AG04449 (cell line): Measurements from ENCODE around the gene ALS2CL.

ENCODE experiments used
- CTCF ChIA-PET: fragments of 350-600 bp; formaldehyde crosslinking; extraction: SDS; loops from one replicate; lab custom pipeline; 2021; ENCODE audit warnings: antibody characterized with exemption; lab: Yijun Ruan, JAX
- POLR2A ChIA-PET: fragments of 400-600, 350-600 bp; formaldehyde crosslinking; extraction: SDS; loops from one replicate; lab custom pipeline; 2020; ENCODE audit warnings: antibody characterized with exemption, inconsistent platforms; lab: Yijun Ruan, JAX
- DNase-seq: peaks from one replicate; pipeline ENCODE4 v3.0.0-alpha.2; 2010; ENCODE audit warnings: low read depth, low spot score
- H3K4me3 ChIP-seq: 2 replicates; pipeline ENCODE4 v1.5.1; 2011; ENCODE audit warnings: low read depth, mild to moderate bottlenecking, control low read depth, low read length
- CTCF ChIP-seq: IDR thresholded peaks from one replicate; pipeline ENCODE4 v1.5.1; 2011; ENCODE audit warnings: mild to moderate bottlenecking, moderate library complexity, low read length, control low read depth, inconsistent platforms; ENCODE audit not compliant: insufficient read depth; ENCODE audit errors: missing control alignments

Gene ALS2CL

GRCh38 chr3:46693892-46694226 lies 380 bp upstream of the ALS2CL start:
- ChIA-PET CTCF (interaction anchor here (1.3 to 1.6 kb wide), 2 partner anchors 181 to 205 kb away, joined by 3 to 6 read pairs; no protein-coding TSS in a partner anchor), POLR2A (interaction anchor here (1.4 kb wide), 1 partner anchor 205 kb away, joined by 3 read pairs; no protein-coding TSS in a partner anchor)
- no peak for DNase-seq
- no peak for TF ChIP-seq CTCF
- peak overlapping the region; percentile 67 for H3K4me3 ChIP-seq

GRCh38 chr3:46692566-46692990 lies 901 bp downstream of the ALS2CL start:
- POLR2A ChIA-PET, result interaction anchor here (1.4 kb wide), 1 partner anchor 204 kb away, joined by 3 read pairs; no protein-coding TSS in a partner anchor
- CTCF ChIA-PET, result interaction anchor here (0.8 to 2.2 kb wide), 7 partner anchors 9 to 204 kb away, joined by 3 to 10 read pairs (median 3); no protein-coding TSS in a partner anchor
- H3K4me3 ChIP-seq, result peak overlapping the region; percentile 67
- no peak for TF ChIP-seq CTCF
- DNase-seq, result no peak

DNA sequence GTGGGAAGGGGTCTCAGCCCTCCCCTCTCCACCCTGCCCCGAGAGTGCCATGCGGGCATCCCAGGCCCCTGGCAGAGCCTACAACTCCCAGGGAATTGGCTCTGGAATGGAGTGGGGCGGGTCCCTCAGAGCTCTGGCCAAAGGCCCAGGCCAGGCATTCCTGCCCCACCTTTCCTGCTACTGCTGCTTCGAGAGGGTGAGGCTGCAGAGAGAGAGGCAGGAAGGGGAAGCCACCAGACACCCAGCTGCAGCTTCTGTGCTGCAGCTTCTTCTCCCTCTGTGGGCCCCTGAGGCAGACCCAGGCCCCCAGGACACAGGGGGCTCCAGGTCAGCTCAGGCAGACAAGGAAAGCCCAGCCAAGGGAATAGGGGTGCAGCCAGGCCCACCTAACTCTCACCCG lies 2.7 kb downstream of the ALS2CL start:
- no peak overlapping the region for H3K4me3 ChIP-seq
- POLR2A ChIA-PET, result no interaction called here
- TF ChIP-seq CTCF, result no peak
- DNase-seq, result no peak
- CTCF ChIA-PET, result interaction anchor here (2.2 kb wide), 1 partner anchor 201 kb away, joined by 10 read pairs; no protein-coding TSS in a partner anchor

- H3K4me3 ChIP-seq, result no peak overlapping the region
- ChIA-PET POLR2A (no interaction called here), CTCF (interaction anchor here (1.7 to 1.8 kb wide), 3 partner anchors 11 to 197 kb away, joined by 5 to 7 read pairs (median 6); no protein-coding TSS in a partner anchor)
- no peak for TF ChIP-seq CTCF
- DNase-seq, result no peak
Observed at GRCh38 chr3:46685446-46685845, 8.0 kb downstream of the ALS2CL start.

- H3K4me3 ChIP-seq, result no peak overlapping the region
- ChIA-PET POLR2A (no interaction called here), CTCF (interaction anchor here (1.5 to 1.8 kb wide), 3 partner anchors 11 to 196 kb away, joined by 3 to 6 read pairs (median 4); no protein-coding TSS in a partner anchor)
- TF ChIP-seq CTCF, result no peak
- DNase-seq, result no peak
Observed at GRCh38 chr3:46684891-46685290, 8.6 kb downstream of the ALS2CL start.

DNA sequence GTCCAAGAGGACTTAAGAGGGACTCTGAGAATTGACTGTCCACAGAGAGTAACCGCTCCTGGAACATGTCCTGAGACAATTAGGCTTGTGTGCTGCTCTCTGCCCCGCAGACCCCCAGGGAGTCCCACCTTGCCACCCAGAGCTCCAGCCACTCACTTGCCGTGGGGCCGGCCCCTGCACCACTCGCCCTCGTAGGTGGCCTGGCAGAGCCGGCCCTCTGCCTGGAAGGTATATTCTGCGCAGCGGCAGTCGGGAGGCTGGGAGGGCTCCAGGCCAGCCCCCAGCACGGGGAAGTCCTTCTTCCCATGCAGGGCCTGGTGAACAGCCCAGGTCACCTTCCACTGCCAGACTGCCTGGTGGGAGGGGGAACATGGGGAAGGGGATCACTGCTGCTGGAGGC lies 10.5 kb downstream of the ALS2CL start:
- TF ChIP-seq CTCF, result no peak
- H3K4me3 ChIP-seq, result no peak overlapping the region
- CTCF ChIA-PET, result interaction anchor here (0.7 to 0.9 kb wide), 2 partner anchors 8 to 194 kb away, joined by 4 to 5 read pairs; no protein-coding TSS in a partner anchor
- DNase-seq, result no peak
- POLR2A ChIA-PET, result no interaction called here
